ENCODE measurements around the gene AKIRIN2. TPM values are rescaled to one million over a fixed set of nuclear protein-coding genes. Genes with fewer than 3 reads are reported as not detected.

AKIRIN2 gene
- total RNA-seq, 1 donor from 2014 or later: 22.6 TPM

- no peaks in the 10 kb centered on the region for H3K36me3 ChIP-seq (ENCODE audit: control insufficient read depth, insufficient read depth, low read length)
- no peak for FAIRE-seq
- H3K4me3 ChIP-seq (ENCODE audit: low read depth, low read length): no peak overlapping the region
- TF ChIP-seq CTCF (IDR thresholded peaks at IDR 0.05; ENCODE audit: insufficient read depth, low read length, severe bottlenecking): no peak
- DNase-seq (ENCODE audit: low read depth): no peak
- no peaks in the 10 kb centered on the region for H3K27me3 ChIP-seq (ENCODE audit: control insufficient read depth, insufficient read depth, low read length)
Measured at GRCh38 chr6:87731080-87731479, 29.0 kb upstream of the AKIRIN2 start.

- DNase-seq (ENCODE audit: low read depth) (peak; percentile 91), FAIRE-seq (no peak)
- Histone ChIP-seq H3K4me3 (ENCODE audit: low read depth, low read length) (no peak overlapping the region), H3K36me3 (ENCODE audit: control insufficient read depth, insufficient read depth, low read length) (no peaks in the 10 kb centered on the region), H3K27me3 (ENCODE audit: control insufficient read depth, insufficient read depth, low read length) (no peaks in the 10 kb centered on the region)
- TF ChIP-seq CTCF (IDR thresholded peaks at IDR 0.05; ENCODE audit: insufficient read depth, low read length, severe bottlenecking): no peak
Measured at GRCh38 chr6:87729965-87730719, 28.1 kb upstream of the AKIRIN2 start.

GRCh38 chr6:87728706-87729105 lies 26.7 kb upstream of the AKIRIN2 start:
- no peak for FAIRE-seq
- DNase-seq (ENCODE audit: low read depth): no peak

GRCh38 chr6:87724983-87725811 lies 23.2 kb upstream of the AKIRIN2 start:
- DNase-seq (ENCODE audit: low read depth) (no peak), FAIRE-seq (no peak)
- Histone ChIP-seq H3K4me3 (ENCODE audit: low read depth, low read length) (no peak overlapping the region), H3K27me3 (ENCODE audit: control insufficient read depth, insufficient read depth, low read length) (no peaks in the 10 kb centered on the region), H3K36me3 (ENCODE audit: control insufficient read depth, insufficient read depth, low read length) (no peaks in the 10 kb centered on the region)
- no peak for TF ChIP-seq CTCF (IDR thresholded peaks at IDR 0.05; ENCODE audit: insufficient read depth, low read length, severe bottlenecking)

More at GRCh38 chr6:87728706-87729105, 26.7 kb upstream of the AKIRIN2 start:
- Histone ChIP-seq H3K27me3 (ENCODE audit: control insufficient read depth, insufficient read depth, low read length) (no peaks in the 10 kb centered on the region), H3K4me3 (ENCODE audit: low read depth, low read length) (no peak overlapping the region), H3K36me3 (ENCODE audit: control insufficient read depth, insufficient read depth, low read length) (no peaks in the 10 kb centered on the region)
- TF ChIP-seq CTCF (IDR thresholded peaks at IDR 0.05; ENCODE audit: insufficient read depth, low read length, severe bottlenecking): no peak

- peak; percentile 99 for DNase-seq (ENCODE audit: low read depth)
- Histone ChIP-seq H3K36me3 (ENCODE audit: control insufficient read depth, insufficient read depth, low read length) (no peaks in the 10 kb centered on the region), H3K27me3 (ENCODE audit: control insufficient read depth, insufficient read depth, low read length) (no peaks in the 10 kb centered on the region), H3K4me3 (ENCODE audit: low read depth, low read length) (no peak overlapping the region)
- no peak for TF ChIP-seq CTCF (IDR thresholded peaks at IDR 0.05; ENCODE audit: insufficient read depth, low read length, severe bottlenecking)
- no peak for FAIRE-seq
Measured at GRCh38 chr6:87723170-87724078, 21.4 kb upstream of the AKIRIN2 start.

Data from bronchial epithelial cell (primary cell).